ENCODE measurements around the gene ITGB3.

DNA sequence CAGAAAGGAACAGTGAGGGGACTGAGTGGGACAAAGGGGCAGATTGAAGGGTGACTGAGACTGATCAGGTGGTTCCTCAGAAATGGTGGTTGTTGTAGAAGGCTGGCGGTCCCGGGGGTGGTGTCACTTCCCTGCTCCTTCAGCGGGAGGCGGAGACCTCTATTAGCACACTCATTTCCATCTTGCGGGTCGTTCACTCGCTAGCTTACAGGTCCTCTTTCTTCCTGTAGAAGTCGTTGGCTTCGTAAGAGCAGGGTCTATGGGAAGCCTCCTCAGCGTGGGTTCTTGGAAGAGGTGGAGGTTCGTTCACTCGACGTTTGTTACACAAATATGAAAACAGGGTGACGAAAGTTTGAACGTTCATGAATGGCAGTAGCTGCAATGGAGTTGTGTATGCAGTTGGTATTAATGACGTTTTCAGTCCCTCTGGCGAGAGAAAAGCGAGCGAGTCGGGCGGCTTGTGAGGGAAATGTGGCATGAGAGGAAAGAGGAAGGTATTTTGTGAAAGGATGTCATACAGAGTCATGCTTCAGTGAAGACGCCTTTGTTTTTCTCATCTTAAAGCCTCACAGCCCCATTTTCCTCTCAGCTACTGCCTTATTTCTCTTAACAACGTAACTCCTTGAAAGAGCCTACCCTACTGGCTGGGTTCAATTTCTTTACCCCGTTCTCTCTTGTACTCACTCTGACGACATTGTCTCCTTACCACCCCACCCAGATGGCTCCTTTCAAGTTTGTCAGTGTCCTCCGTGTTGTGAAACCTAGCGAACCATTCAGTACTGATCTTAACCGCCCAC lies 70.8 kb downstream of the ITGB3 start:
- no peak for TF ChIP-seq FOXM1 (IDR thresholded peaks at IDR 0.05; ENCODE audit: borderline replicate concordance, low read depth)
- no peak for TF ChIP-seq YY1 (IDR thresholded peaks at IDR 0.05; ENCODE audit: low read depth)
- TF ChIP-seq, protein P1, sequence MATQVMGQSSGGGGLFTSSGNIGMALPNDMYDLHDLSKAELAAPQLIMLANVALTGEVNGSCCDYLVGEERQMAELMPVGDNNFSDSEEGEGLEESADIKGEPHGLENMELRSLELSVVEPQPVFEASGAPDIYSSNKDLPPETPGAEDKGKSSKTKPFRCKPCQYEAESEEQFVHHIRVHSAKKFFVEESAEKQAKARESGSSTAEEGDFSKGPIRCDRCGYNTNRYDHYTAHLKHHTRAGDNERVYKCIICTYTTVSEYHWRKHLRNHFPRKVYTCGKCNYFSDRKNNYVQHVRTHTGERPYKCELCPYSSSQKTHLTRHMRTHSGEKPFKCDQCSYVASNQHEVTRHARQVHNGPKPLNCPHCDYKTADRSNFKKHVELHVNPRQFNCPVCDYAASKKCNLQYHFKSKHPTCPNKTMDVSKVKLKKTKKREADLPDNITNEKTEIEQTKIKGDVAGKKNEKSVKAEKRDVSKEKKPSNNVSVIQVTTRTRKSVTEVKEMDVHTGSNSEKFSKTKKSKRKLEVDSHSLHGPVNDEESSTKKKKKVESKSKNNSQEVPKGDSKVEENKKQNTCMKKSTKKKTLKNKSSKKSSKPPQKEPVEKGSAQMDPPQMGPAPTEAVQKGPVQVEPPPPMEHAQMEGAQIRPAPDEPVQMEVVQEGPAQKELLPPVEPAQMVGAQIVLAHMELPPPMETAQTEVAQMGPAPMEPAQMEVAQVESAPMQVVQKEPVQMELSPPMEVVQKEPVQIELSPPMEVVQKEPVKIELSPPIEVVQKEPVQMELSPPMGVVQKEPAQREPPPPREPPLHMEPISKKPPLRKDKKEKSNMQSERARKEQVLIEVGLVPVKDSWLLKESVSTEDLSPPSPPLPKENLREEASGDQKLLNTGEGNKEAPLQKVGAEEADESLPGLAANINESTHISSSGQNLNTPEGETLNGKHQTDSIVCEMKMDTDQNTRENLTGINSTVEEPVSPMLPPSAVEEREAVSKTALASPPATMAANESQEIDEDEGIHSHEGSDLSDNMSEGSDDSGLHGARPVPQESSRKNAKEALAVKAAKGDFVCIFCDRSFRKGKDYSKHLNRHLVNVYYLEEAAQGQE (IDR thresholded peaks at IDR 0.05; ENCODE audit: low read depth), result no peak
- TF ChIP-seq, protein P2, sequence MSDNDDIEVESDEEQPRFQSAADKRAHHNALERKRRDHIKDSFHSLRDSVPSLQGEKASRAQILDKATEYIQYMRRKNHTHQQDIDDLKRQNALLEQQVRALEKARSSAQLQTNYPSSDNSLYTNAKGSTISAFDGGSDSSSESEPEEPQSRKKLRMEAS (IDR thresholded peaks at IDR 0.05), result no peak; the same call in 1 of the 2 replicates
- TF ChIP-seq TAF1 (IDR thresholded peaks at IDR 0.05; ENCODE audit: low read depth), result no peak
- TF ChIP-seq EP300 (IDR thresholded peaks at IDR 0.05; ENCODE audit: borderline replicate concordance), result no peak
- TF ChIP-seq ZBTB7A (IDR thresholded peaks at IDR 0.05; ENCODE audit: low read depth), result no peak; the same call in 1 of the 2 replicates
- no peak for TF ChIP-seq CEBPB (IDR thresholded peaks at IDR 0.05)
- TF ChIP-seq RAD21 (IDR thresholded peaks at IDR 0.05; ENCODE audit: low read depth), result no peak
